Pancreas (tissue), 10 donors: ENCODE measurements around the gene RAD9A. TPM values are rescaled to one million over a fixed set of nuclear protein-coding genes. Genes with fewer than 3 reads are reported as not detected.

Experiments
- ATAC-seq, 4 donors: fragments of 200-7000 bp; cut with Tn5 transposase; one replicate each; pipeline versions ENCODE4 v1.8.0 to v1.9.1; 2020; ENCODE audit warnings: mild to moderate bottlenecking in 4 of 4, moderate library complexity in 4 of 4
- DNase-seq, 6 donors: peaks; one replicate each; pipeline ENCODE4 v3.0.0-alpha.2; 2020
- FAIRE-seq: peaks from 2 replicates; lab custom pipeline; 2012; peaks lifted over from hg19 to GRCh38; lab: Jason Lieb, UNC
- H3K27ac ChIP-seq, 4 donors: fragments of 200-600 bp; sonication (generic); 1 replicate in 3 of 4; 2 replicates in 1 of 4; pipeline versions ENCODE4 v1.5.0 to v1.8.0; 2020
- H3K27me3 ChIP-seq, 4 donors: fragments of 200-600 bp; one replicate each; pipeline ENCODE4 v1.8.0; 2021
- H3K36me3 ChIP-seq, 3 donors: fragments of 200-600 bp; sonication (generic) in 1 of 3; one replicate each; pipeline versions ENCODE4 v1.5.0 to v1.8.0; 2020 to 2021
- H3K4me1 ChIP-seq, 3 donors: fragments of 200-600 bp; one replicate each; pipeline ENCODE4 v1.8.0; 2021
- H3K4me3 ChIP-seq, 4 donors: fragments of 200-600 bp; sonication (generic) in 2 of 4; one replicate each; pipeline versions ENCODE4 v1.5.0 to v1.8.0; 2020 to 2021
- H3K9me3 ChIP-seq, 4 donors: fragments of 200-600 bp; one replicate each; pipeline ENCODE4 v1.8.0; 2021
- CTCF ChIP-seq, 4 donors: fragments of 200-600 bp; sonication (generic) in 3 of 4; IDR thresholded peaks; one replicate each; pipeline versions ENCODE4 v1.5.0 to v1.8.0; 2021; ENCODE audit warnings: antibody characterized with exemption in 4 of 4
- WGBS, 2 donors: extraction: QIAGEN DNeasy Blood & Tissue Kit; methylation state at CpG; one replicate each; pipeline ENCODE4 v1.1.7; 2013; 5-methylcytosine and 5-hydroxymethylcytosine counted together
- intact Hi-C, 3 donors: fragments of 100-400 bp; cut with DNase I; formaldehyde crosslinking; loops; one replicate each; pipeline versions ENCODE4 v1.11.1 to v1.14.2; 2022
- polyA plus RNA-seq, 2 donors: library from polyadenylated mRNA; stranded (reverse); fragments of 200-250 nt; gene quantifications; one replicate each; pipeline ENCODE4 v1.2.3, GENCODE V29; 2013
- total RNA-seq, 6 donors: library from RNA; stranded (reverse); fragmentation: NEBNext Ultra II Directional in 4 of 6; extraction: Animal tissue kit (Norgen Biotek cat#: 25700) in 4 of 6; gene quantifications; one replicate each; pipeline versions ENCODE4 v1.2.1 to v1.2.4, GENCODE V29; 2021 to 2023
- donor health status: healthy with polysubstance abuse.
- donor health status: DM: no; HTN: no; CAD: no; lungs with moderate emphysema.
- donor health status: DM: no; HTN: no; CAD: no.
- donor health status: control.
- donor health status: control.
- donor health status: Bipolar disorder and iron deficiency.
- donor health status: DM: yes; HTN: yes; CAD: no.
- donor health status: DM: no; HTN: no; CAD: no.
- donor health status: DM: no; HTN: no; CAD: no.
- donor health status: DM: yes; HTN: yes; CAD: no.

RAD9A gene
- total and polyA plus RNA-seq, 8 donors: 9.4 to 45.2 (median 15.0) TPM

- WGBS, 2 donors: 32% methylated on average over 12 of the region's 12 CpGs
- no peak overlapping the region for H3K4me3 ChIP-seq
- H3K4me1 ChIP-seq: peaks cover 0 to 3% (median 3%) of the 10 kb centered on the region in 3 donors
- FAIRE-seq: no peak
- TF ChIP-seq CTCF (IDR thresholded peaks at IDR 0.05): no peak
- peak in 1 of 4 donors; percentile 2 for ATAC-seq
- no peaks in the 10 kb centered on the region for H3K27me3 ChIP-seq
- H3K27ac ChIP-seq: no peak overlapping the region
- no peaks in the 10 kb centered on the region for H3K36me3 ChIP-seq
- DNase-seq: peak in 1 of 6 donors; percentile 62
- intact Hi-C loops: no loop called here
- H3K9me3 ChIP-seq: no peaks in the 10 kb centered on the region
These were observed 15.3 kb downstream of the RAD9A start for GRCh38 chr11:67406969-67407687.

GRCh38 chr11:67407688-67408163 is 15.9 kb downstream of the RAD9A start:
- no peak for TF ChIP-seq CTCF (IDR thresholded peaks at IDR 0.05)
- Histone ChIP-seq H3K27ac (no peak overlapping the region), H3K9me3 (no peaks in the 10 kb centered on the region), H3K4me3 (no peak overlapping the region), H3K36me3 (no peaks in the 10 kb centered on the region), H3K4me1 (no peaks in the 10 kb centered on the region), H3K27me3 (no peaks in the 10 kb centered on the region)
- FAIRE-seq: no peak
- intact Hi-C loops: no loop called here
- no peak for ATAC-seq
- 42 to 49% methylated on average over 12 of the region's 12 CpGs for WGBS, 2 donors
- peak in 1 of 6 donors; percentile 39 for DNase-seq

GRCh38 chr11:67408437-67409200 is 16.8 kb downstream of the RAD9A start:
- H3K4me3 ChIP-seq: no peak overlapping the region
- H3K27ac ChIP-seq: no peak overlapping the region
- intact Hi-C loops: no loop called here
- no peaks in the 10 kb centered on the region for H3K27me3 ChIP-seq
- WGBS, 2 donors: 60 to 71% methylated on average over 18 of the region's 18 CpGs
- H3K9me3 ChIP-seq: no peaks in the 10 kb centered on the region
- H3K4me1 ChIP-seq: no peaks in the 10 kb centered on the region
- TF ChIP-seq CTCF (IDR thresholded peaks at IDR 0.05): no peak
- ATAC-seq (no peak), FAIRE-seq (no peak), DNase-seq (peak in 1 of 6 donors; percentile 73)
- no peaks in the 10 kb centered on the region for H3K36me3 ChIP-seq

GRCh38 chr11:67409261-67409666 is 17.5 kb downstream of the RAD9A start:
- DNase-seq (peak in 1 of 6 donors; percentile 72), ATAC-seq (no peak), FAIRE-seq (no peak)
- WGBS, 2 donors: 51 to 69% methylated on average over 17 to 24 of the region's 24 CpGs
- H3K27me3 ChIP-seq: no peaks in the 10 kb centered on the region
- no peaks in the 10 kb centered on the region for H3K36me3 ChIP-seq
- no peak overlapping the region for H3K27ac ChIP-seq
- TF ChIP-seq CTCF (IDR thresholded peaks at IDR 0.05): no peak
- intact Hi-C loops: no loop called here
- no peaks in the 10 kb centered on the region for H3K9me3 ChIP-seq
- H3K4me1 ChIP-seq: no peaks in the 10 kb centered on the region
- H3K4me3 ChIP-seq: no peak overlapping the region
